GM12864 (cell line): ENCODE results near the gene FABP7.

Experiments used
- DNase-seq: peaks from one replicate; pipeline ENCODE4 v3.0.0-alpha.2; 2011; ENCODE audit warnings: low read depth
- H3K4me3 ChIP-seq: 2 replicates; pipeline ENCODE4 v1.5.1; 2011; ENCODE audit warnings: mild to moderate bottlenecking, low read depth, low read length, control low read depth
- TF ChIP-seq, protein P1 (sequence below): IDR thresholded peaks from 2 replicates; pipeline ENCODE4 v1.5.1; 2011; ENCODE audit warnings: low read depth, mild to moderate bottlenecking, moderate library complexity, low read length, control low read depth, inconsistent platforms; ENCODE audit errors: missing control alignments

The FABP7 gene

DNA sequence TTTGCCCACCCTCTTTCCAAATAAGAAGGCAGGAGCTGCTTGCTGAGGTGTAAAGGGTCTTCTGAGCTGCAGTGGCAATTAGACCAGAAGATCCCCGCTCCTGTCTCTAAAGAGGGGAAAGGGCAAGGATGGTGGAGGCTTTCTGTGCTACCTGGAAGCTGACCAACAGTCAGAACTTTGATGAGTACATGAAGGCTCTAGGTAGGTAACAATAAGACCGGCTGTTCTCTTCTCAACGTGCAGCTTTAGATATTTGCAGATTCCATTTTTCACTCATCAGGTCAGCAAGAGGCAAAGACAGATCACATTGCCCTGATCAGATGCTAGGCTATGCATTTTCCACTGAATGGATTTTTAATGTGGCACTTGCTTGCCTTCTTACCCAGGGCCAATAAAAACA lies at the start of gene FABP7:
Gene FABP7, plus strand, starts transcription at position 50 of the 400 bp plus-strand sequence. Its CDS starts 79 bp downstream, at position 129.
- no peak for DNase-seq
- no peak within 1 kb of the TSS for H3K4me3 ChIP-seq
- TF ChIP-seq, protein P1, sequence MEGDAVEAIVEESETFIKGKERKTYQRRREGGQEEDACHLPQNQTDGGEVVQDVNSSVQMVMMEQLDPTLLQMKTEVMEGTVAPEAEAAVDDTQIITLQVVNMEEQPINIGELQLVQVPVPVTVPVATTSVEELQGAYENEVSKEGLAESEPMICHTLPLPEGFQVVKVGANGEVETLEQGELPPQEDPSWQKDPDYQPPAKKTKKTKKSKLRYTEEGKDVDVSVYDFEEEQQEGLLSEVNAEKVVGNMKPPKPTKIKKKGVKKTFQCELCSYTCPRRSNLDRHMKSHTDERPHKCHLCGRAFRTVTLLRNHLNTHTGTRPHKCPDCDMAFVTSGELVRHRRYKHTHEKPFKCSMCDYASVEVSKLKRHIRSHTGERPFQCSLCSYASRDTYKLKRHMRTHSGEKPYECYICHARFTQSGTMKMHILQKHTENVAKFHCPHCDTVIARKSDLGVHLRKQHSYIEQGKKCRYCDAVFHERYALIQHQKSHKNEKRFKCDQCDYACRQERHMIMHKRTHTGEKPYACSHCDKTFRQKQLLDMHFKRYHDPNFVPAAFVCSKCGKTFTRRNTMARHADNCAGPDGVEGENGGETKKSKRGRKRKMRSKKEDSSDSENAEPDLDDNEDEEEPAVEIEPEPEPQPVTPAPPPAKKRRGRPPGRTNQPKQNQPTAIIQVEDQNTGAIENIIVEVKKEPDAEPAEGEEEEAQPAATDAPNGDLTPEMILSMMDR, result no peak

DNA sequence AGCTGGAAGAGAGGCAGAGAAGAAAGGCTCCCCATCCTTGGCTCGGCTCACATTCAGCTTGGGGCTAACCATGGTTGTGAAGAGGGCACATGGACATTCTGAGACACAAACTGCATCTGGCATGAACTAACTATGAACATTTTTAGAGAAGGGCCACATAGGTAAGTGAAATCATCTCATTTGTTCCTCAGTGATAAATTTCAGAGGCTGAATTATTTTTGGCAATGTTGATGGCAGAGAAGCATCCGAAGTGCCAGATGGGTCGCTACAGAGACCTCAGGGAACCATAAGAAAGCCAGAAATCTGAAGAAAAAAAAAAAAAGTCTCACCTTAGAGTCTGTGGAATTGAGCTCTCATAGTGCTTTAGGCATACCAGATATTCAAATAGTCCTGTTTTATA lies 49.2 kb upstream of the FABP7 start:
- no peak overlapping the region for H3K4me3 ChIP-seq
- TF ChIP-seq, protein P1, result no peak
- DNase-seq, result no peak

DNA sequence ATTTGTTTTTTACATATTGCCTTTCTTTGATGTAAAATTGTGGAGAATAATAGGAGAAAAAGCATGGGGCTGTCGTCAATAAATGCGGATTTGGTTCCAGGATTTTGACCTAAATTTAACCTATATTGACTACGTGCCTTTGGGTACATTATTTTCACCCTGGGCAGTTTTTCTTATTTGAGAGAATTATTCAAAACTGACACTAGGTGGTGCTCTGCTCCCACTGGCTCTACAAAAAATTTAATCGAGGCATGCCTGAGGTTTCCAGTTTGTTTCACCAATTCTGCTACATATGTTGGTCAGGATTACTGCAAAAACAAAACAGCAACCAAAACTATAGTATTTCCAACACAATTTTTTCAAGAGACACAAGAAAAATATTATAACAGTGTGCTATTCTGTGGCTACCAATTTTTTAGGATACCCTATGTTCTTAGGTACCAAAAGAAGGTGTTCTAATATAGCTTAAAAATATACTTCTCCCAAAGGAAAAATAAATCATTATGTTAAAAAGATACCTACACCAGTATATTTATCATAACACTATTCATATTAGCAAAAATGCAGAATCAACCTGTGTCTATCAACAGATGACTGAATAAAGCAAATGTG lies 48.6 kb upstream of the FABP7 start:
- no peak for DNase-seq
- TF ChIP-seq, protein P1, result peak; percentile 66
- H3K4me3 ChIP-seq, result no peak overlapping the region

DNA sequence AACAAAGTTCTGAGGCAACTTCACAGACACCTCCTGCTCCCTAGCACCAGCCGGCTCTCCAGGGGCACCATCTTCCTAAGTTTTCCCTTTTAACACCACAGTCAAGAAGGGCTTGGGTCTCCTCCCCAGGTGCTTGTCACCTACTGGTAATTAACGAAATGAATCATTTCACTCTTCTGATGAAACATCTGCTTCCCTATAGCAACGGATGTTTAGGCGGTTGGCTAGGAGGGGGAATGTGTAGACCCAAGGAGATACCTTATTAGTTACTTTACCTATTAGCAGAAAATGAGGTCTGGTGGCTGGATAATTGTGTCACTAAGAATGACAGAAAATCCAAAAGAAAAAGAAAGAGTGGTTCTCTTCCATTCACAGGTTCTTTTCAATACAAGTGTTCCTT lies 46.3 kb upstream of the FABP7 start:
- DNase-seq, result no peak
- H3K4me3 ChIP-seq, result no peak overlapping the region
- TF ChIP-seq, protein P1, result no peak

DNA sequence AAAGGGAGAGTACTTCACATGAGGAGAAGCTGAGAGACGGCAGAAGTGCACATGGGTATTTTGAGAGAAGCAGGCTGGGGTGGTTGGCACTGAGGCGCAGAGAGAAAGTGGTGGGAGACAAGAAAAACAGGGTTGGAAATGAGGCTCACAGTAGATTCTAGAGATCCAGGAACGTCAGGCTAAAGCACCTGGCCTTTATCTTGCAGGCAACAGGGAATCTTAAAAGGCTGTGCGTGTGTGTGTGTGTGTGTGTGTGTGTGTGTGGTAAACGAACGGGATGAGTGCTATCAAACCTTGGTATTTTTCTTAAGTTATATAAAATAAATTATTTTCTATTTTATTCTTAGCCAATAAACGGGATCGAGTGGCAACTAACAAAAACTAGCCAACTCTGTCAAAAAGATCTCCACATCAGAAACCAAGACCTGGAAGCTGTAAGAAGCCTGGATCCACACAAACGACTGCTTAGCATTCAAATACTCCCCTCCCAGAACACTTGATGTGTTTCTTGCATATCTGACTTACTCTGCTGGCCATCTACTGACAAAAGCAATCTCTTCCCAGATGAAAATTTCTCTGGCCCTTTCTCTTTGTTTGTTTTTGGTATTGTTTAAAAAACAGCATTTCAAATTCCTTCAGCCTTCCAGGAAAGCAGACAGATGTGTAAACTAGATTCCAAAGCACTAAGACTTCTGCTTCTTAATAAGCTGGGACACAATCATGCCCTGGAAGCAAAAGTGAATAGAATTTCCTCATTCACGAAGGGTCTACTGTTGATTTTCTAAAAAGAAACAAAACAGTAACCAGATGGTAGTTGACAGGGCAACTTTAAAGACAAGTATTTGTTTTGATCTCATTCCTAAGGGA lies 44.8 kb upstream of the FABP7 start:
- no peak for DNase-seq
- H3K4me3 ChIP-seq, result no peak overlapping the region
- TF ChIP-seq, protein P1, result no peak

DNA sequence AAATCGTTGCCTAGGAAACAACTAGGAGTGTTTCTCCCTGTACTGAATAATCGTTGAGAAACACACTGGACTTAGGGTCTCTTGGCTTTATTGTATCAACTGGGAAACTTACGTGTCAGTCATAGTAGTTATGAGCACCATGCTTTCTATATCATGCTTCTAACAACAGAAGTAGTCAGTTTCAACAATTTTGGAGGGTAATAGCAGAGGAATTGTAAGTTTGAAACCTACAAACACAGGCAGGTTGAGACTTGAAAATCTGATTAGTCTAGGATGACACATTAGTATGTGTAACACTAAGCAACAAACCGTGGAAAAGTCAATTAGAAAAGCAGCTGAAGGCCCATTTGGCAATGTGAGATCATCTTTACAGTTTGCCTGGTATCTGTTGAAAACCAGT lies 43.9 kb upstream of the FABP7 start:
- DNase-seq, result no peak
- TF ChIP-seq, protein P1, result no peak
- no peak overlapping the region for H3K4me3 ChIP-seq
